Endodermal cell (in vitro differentiated cells): ENCODE results near the gene NUCKS1. TPM values are rescaled to one million over a fixed set of nuclear protein-coding genes. Genes with fewer than 3 reads are reported as not detected.

Source experiments
- DNase-seq: peaks from one replicate; pipeline ENCODE4 v3.0.0-alpha.2; 2017
- H3K27ac ChIP-seq: 2 replicates; pipeline ENCODE4 v1.5.1; 2013; ENCODE audit warnings: mild to moderate bottlenecking, low read depth, low read length, moderate library complexity
- H3K27me3 ChIP-seq: 2 replicates; pipeline ENCODE4 v1.6.1; 2013; ENCODE audit warnings: mild to moderate bottlenecking, low read length, moderate library complexity; ENCODE audit not compliant: insufficient read depth, control insufficient read depth, poor library complexity, severe bottlenecking
- H3K36me3 ChIP-seq: 2 replicates; pipeline ENCODE4 v1.7.0; 2013; ENCODE audit warnings: mild to moderate bottlenecking, low read length, moderate library complexity; ENCODE audit not compliant: control insufficient read depth, insufficient read depth
- H3K4me1 ChIP-seq: one replicate; pipeline ENCODE4 v1.7.0; 2013; ENCODE audit warnings: low read length; ENCODE audit not compliant: control insufficient read depth, insufficient read depth
- H3K4me3 ChIP-seq: 2 replicates; pipeline ENCODE4 v1.5.1; 2013; ENCODE audit warnings: mild to moderate bottlenecking, low read length, moderate library complexity
- H3K9ac ChIP-seq: 2 replicates; pipeline ENCODE4 v1.6.1; 2013; ENCODE audit warnings: mild to moderate bottlenecking, low read length, moderate library complexity; ENCODE audit not compliant: poor library complexity, severe bottlenecking; ENCODE audit errors: extremely low read depth
- H3K9me3 ChIP-seq: 2 replicates; pipeline ENCODE4 v1.6.1; 2013; ENCODE audit warnings: mild to moderate bottlenecking, low read length, moderate library complexity; ENCODE audit not compliant: control insufficient read depth
- H3K27ac Mint-ChIP-seq: 2 replicates; pipeline ENCODE4 v1.8.0; 2020; ENCODE audit warnings: mixed read lengths
- H3K27me3 Mint-ChIP-seq: 2 replicates; pipeline ENCODE4 v1.8.0; 2021; ENCODE audit warnings: mild to moderate bottlenecking, mixed read lengths; ENCODE audit not compliant: insufficient read depth
- H3K36me3 Mint-ChIP-seq: 2 replicates; pipeline ENCODE4 v1.8.0; 2020; ENCODE audit warnings: low read depth, mixed read lengths
- H3K4me1 Mint-ChIP-seq: 2 replicates; pipeline ENCODE4 v1.8.0; 2020; ENCODE audit warnings: mixed read lengths
- H3K4me3 Mint-ChIP-seq: 2 replicates; pipeline ENCODE4 v1.8.0; 2020; ENCODE audit warnings: mild to moderate bottlenecking, moderate library complexity, mixed read lengths
- H3K9me3 Mint-ChIP-seq: 2 replicates; pipeline ENCODE4 v1.8.0; 2020; ENCODE audit warnings: mild to moderate bottlenecking, mixed read lengths
- WGBS, 2 experiments: methylation state at CpG; one replicate each; pipeline versions ENCODE4 v1.1.5 to v1.1.7; 2013; ENCODE audit warnings: missing lambda C conversion rate in 2 of 2, mixed read lengths in 1 of 2; ENCODE audit not compliant: insufficient coverage in 1 of 2, insufficient read length in 1 of 2; 5-methylcytosine and 5-hydroxymethylcytosine counted together
- total RNA-seq, 2 donors: library from RNA; stranded (reverse); fragmentation: NEBNext Ultra II Directional in 1 of 2; extraction: Animal tissue kit (Norgen Biotek cat#: 25700) in 1 of 2; gene quantifications; 2 replicates in 1 of 2; 3 replicates in 1 of 2; pipeline ENCODE4 v1.2.1, GENCODE V29; 2021
- TF ChIP-seq, protein P1 (sequence below): fragments of 200-600 bp; sonication (generic); conservative IDR thresholded peaks from 2 replicates; pipeline ENCODE4 v1.5.0; 2021; ENCODE audit warnings: antibody characterized with exemption, mild to moderate bottlenecking

Gene NUCKS1
- total RNA-seq, 2 donors from 2014 or later, result 380 to 532 TPM

DNA sequence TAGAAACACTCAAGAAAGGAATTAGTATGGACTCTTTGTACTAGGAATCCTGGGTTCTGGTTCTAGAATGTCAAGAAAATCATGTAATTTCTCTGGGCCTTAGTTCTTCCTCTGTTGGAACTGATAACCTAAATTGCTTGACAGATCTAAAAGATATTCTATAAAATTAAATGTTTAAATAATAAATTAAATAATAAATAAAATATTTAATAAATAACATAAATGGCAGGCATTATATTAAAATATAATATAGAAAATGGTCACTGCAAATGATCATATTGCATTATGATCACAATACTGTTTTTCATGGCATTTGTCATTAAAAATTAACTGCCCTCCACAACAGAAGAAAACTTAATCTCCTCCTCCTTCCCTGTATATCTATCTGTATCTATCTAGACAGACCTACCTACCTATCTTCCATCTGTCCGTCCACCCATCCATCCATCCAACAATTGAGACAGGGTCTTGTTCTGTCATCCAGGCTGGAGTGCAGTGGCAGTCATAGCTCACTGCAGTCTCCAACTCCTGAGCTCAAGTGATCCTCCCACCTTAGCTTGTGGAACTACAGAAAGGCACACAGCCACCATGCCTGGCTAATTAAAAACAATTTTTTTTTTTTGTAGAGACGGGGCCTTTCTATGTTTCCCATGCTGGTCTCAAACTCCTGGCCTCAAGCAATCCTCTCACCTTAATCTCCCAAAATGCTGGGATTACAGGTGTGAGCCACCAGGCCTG, 16.4 kb downstream of the NUCKS1 start:
- no peak overlapping the region for H3K27ac Mint-ChIP-seq
- H3K36me3 ChIP-seq, result peaks cover 68% of the 10 kb centered on the region

DNA sequence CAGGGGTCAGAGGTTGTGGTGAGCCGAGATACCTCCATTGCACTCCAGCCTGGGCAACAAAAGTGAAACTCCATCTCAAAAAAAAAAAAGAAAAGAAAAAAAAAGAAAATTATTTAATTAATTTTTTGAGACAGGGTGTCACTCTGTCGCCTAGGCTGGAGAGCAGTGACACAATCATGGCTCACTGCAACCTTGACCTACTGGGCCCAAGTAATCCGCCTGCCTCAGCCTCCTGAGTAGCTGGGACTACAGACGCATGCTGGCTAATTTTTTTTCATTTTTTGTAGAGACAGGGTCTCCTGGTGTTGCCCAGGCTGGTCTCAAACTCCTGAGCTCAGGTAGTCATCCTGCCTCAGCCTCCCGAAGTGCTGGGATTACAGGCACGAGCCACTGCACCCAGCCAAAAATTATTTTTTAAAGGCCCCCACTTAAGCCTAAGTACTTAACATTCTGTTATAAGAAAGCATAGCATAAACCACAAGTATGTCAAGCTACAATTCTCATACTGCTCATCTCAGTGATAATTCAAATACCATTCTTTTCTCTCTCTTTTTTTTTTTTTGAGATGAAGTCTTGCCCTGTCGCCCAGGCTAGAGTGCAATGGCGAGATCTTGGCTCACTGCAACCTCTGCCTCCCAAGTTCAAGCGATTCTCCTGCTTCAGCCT, 19.9 kb downstream of the NUCKS1 start:
- Histone ChIP-seq H3K9me3 (no peaks in the 10 kb centered on the region), H3K9ac (no peak overlapping the region), H3K4me1 (no peaks in the 10 kb centered on the region), H3K4me3 (no peak overlapping the region), H3K27ac (no peak overlapping the region), H3K36me3 (peaks cover 74% of the 10 kb centered on the region), H3K27me3 (no peaks in the 10 kb centered on the region)
- Mint-ChIP-seq H3K4me3 (no peak overlapping the region), H3K27me3 (no peaks in the 10 kb centered on the region), H3K36me3 (peaks cover 59% of the 10 kb centered on the region), H3K9me3 (no peaks in the 10 kb centered on the region), H3K27ac (peak overlapping the region; percentile 17), H3K4me1 (peaks cover 2% of the 10 kb centered on the region)
- 88 to 98% methylated on average over 5 to 9 of the region's 9 CpGs for WGBS, 2 experiments
- TF ChIP-seq, protein P1, sequence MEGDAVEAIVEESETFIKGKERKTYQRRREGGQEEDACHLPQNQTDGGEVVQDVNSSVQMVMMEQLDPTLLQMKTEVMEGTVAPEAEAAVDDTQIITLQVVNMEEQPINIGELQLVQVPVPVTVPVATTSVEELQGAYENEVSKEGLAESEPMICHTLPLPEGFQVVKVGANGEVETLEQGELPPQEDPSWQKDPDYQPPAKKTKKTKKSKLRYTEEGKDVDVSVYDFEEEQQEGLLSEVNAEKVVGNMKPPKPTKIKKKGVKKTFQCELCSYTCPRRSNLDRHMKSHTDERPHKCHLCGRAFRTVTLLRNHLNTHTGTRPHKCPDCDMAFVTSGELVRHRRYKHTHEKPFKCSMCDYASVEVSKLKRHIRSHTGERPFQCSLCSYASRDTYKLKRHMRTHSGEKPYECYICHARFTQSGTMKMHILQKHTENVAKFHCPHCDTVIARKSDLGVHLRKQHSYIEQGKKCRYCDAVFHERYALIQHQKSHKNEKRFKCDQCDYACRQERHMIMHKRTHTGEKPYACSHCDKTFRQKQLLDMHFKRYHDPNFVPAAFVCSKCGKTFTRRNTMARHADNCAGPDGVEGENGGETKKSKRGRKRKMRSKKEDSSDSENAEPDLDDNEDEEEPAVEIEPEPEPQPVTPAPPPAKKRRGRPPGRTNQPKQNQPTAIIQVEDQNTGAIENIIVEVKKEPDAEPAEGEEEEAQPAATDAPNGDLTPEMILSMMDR, result no peak
- no peak for DNase-seq

More for the DNA sequence above, 16.4 kb downstream of the NUCKS1 start:
- Mint-ChIP-seq H3K36me3 (peaks cover 43% of the 10 kb centered on the region), H3K9me3 (no peaks in the 10 kb centered on the region), H3K4me3 (no peak overlapping the region), H3K4me1 (peaks cover 2% of the 10 kb centered on the region), H3K27me3 (no peaks in the 10 kb centered on the region)
- TF ChIP-seq, protein P1, result peak; percentile 8
- DNase-seq, result no peak
- WGBS, 2 experiments, result 88 to 89% methylated on average over 1 to 2 of the region's 2 CpGs
- Histone ChIP-seq H3K27me3 (no peaks in the 10 kb centered on the region), H3K4me3 (no peak overlapping the region), H3K4me1 (no peaks in the 10 kb centered on the region), H3K9me3 (no peaks in the 10 kb centered on the region), H3K27ac (no peak overlapping the region), H3K9ac (no peak overlapping the region)

DNA sequence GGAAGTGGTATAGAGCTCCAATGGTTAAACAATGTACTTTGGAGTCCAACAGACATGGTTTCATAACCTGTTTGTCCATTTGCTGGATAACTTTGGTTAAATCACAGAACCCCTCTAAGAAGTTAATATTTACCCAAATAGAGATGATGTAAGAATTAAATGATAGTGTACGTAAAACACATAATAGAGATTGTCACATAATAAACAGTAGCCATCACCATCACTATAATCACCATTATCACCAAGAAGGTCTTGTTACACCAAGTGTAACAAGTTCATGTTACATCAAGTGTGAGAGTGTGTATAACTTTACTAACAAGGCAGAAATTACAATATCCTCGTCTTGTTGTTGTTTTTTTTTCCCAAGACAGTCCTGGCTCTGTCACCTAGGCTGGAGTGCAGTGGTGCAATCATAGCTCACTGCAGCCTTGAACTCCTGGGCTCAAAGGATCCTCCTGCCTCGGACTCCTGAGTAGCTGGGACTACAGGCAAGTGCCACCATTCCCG, 23.3 kb downstream of the NUCKS1 start:
- no peak overlapping the region for H3K4me3 ChIP-seq
- H3K27me3 Mint-ChIP-seq, result no peaks in the 10 kb centered on the region
- H3K4me1 Mint-ChIP-seq, result no peaks in the 10 kb centered on the region
- H3K27ac ChIP-seq, result no peak overlapping the region
- H3K9ac ChIP-seq, result no peak overlapping the region
- no peak overlapping the region for H3K27ac Mint-ChIP-seq
- no peak for DNase-seq
- H3K36me3 Mint-ChIP-seq, result peaks cover 73% of the 10 kb centered on the region
- no peaks in the 10 kb centered on the region for H3K4me1 ChIP-seq
- H3K9me3 Mint-ChIP-seq, result no peaks in the 10 kb centered on the region
- WGBS, 2 experiments, result 94 to 100% methylated on average over 2 to 3 of the region's 4 CpGs
- no peaks in the 10 kb centered on the region for H3K27me3 ChIP-seq
- peaks cover 82% of the 10 kb centered on the region for H3K36me3 ChIP-seq
- no peaks in the 10 kb centered on the region for H3K9me3 ChIP-seq
- TF ChIP-seq, protein P1, result no peak
- no peak overlapping the region for H3K4me3 Mint-ChIP-seq
